ENCODE data around the gene ARL16. TPM values are rescaled to one million over a fixed set of nuclear protein-coding genes. Genes with fewer than 3 reads are reported as not detected.

Gene ARL16
- total RNA-seq, 1 experiment from 2014 or later: 47.5 TPM

GRCh38 chr17:81687770-81688541 is 4.4 kb upstream of the ARL16 start:
- TF ChIP-seq RAD21 (IDR thresholded peaks at IDR 0.05; ENCODE audit: low read depth) (no peak), ZNF274 (IDR thresholded peaks at IDR 0.05; ENCODE audit: low read depth, low read length) (no peak), JUND (IDR thresholded peaks at IDR 0.05) (no peak), CTCF (IDR thresholded peaks at IDR 0.05 in 2 of 3, conservative IDR thresholded peaks at IDR 0.05 in 1 of 3; ENCODE audit: borderline replicate concordance in 1 of 3, insufficient read depth in 1 of 3, low read depth in 2 of 3, low read length in 2 of 3) (no peak), CBX3 (IDR thresholded peaks at IDR 0.05; ENCODE audit: low read depth) (no peak), EZH2 (IDR thresholded peaks at IDR 0.05) (no peak), YY1 (IDR thresholded peaks at IDR 0.05; ENCODE audit: extremely low read depth, insufficient replicate concordance, low read depth, low read length) (no peak), EGR1 (IDR thresholded peaks at IDR 0.05; ENCODE audit: low read depth) (no peak), ATF3 (IDR thresholded peaks at IDR 0.05) (no peak)
- ChIA-PET POLR2A (no interaction called here), RAD21 (ENCODE audit: low non-redundant PET in 1 of 2, low total read pairs in 2 of 2, uncharacterized antibody in 2 of 2, unreplicated experiment in 2 of 2) (no interaction called here), CTCF (no interaction called here)
- H3K4me3 ChIP-seq (replicated peaks in 1 of 2; ENCODE audit: low read depth in 1 of 2, low read length in 2 of 2): no peak overlapping the region
- H3K9me2 ChIP-seq (ENCODE audit: insufficient read depth): no peaks in the 10 kb centered on the region
- H3K27ac ChIP-seq (ENCODE audit: low read depth, low read length): no peak overlapping the region; the same call in 1 of the 2 replicates
- peaks cover 6% of the 10 kb centered on the region; the same call in 1 of the 2 replicates for H4K20me1 ChIP-seq (ENCODE audit: insufficient read depth)
- no peaks in the 10 kb centered on the region for H3K27me3 ChIP-seq (ENCODE audit: insufficient read depth, low read length)
- intact Hi-C loops (cut with micrococcal nuclease): no loop called here
- H3K4me1 ChIP-seq (ENCODE audit: control insufficient read depth in 1 of 2, insufficient read depth in 2 of 2, low read length in 2 of 2): peaks cover 10 to 15% of the 10 kb centered on the region in 2 experiments
- no peak overlapping the region for H3K4me2 ChIP-seq (ENCODE audit: low read length)
- peaks cover 39 to 75% of the 10 kb centered on the region in 2 experiments for H3K36me3 ChIP-seq (ENCODE audit: control insufficient read depth in 1 of 2, insufficient read depth in 2 of 2, low read length in 2 of 2)
- H2AFZ ChIP-seq (ENCODE audit: low read depth, low read length, poor library complexity, severe bottlenecking): no peak overlapping the region
- H3K79me2 ChIP-seq (ENCODE audit: insufficient read depth, low read length): peaks cover 85% of the 10 kb centered on the region
- no peak for DNase-seq (ENCODE audit: low read depth, low spot score)
- no peak for ATAC-seq
- no TSS peak for BruUV-seq (replicated peaks)
- H3K9me3 ChIP-seq (ENCODE audit: control insufficient read depth in 1 of 2, insufficient read depth in 1 of 2, low read depth in 1 of 2, low read length in 2 of 2): no peaks in the 10 kb centered on the region
- no peak overlapping the region for H3K9ac ChIP-seq (ENCODE audit: low read length)
